CD4-positive, alpha-beta T cell treated with Interleukin-12 subunit alpha and Interleukin-12 subunit beta, for 1 hour (primary cell): Measurements from ENCODE around the gene IL23A.
"Not testable (repeated sequence)": the region's sequence is repeated elsewhere in the genome, so short reads cannot be mapped to it uniquely, and the experiment has no call there.

Experiments
- DNase-seq: peaks from one replicate; pipeline ENCODE4 v3.0.0-alpha.2; 2020

The IL23A gene

GRCh38 chr12:56326533-56326932 lies 12.2 kb upstream of the IL23A start:
- no peak for DNase-seq

GRCh38 chr12:56330936-56331490 lies 7.7 kb upstream of the IL23A start:
- no peak for DNase-seq

GRCh38 chr12:56332512-56333196 lies 6.0 kb upstream of the IL23A start:
- DNase-seq = no peak

- no peak for DNase-seq
Measured at GRCh38 chr12:56333197-56333678, 5.4 kb upstream of the IL23A start.

- peak; percentile 97 for DNase-seq
Measured at GRCh38 chr12:56333679-56334489, 4.8 kb upstream of the IL23A start, which contains the start of gene PAN2. TSS of gene PAN2 (minus strand) at chr12:56334000. CDS start at chr12:56333094, 906 bp downstream.

GRCh38 chr12:56334490-56334793 lies 4.2 kb upstream of the IL23A start:
- DNase-seq = no peak

- not testable (repeated sequence) for DNase-seq
Measured at GRCh38 chr12:56335527-56335926, 3.2 kb upstream of the IL23A start.

- no peak for DNase-seq
Measured at GRCh38 chr12:56336361-56337167, 2.1 kb upstream of the IL23A start.

- DNase-seq = no peak
Measured at GRCh38 chr12:56337753-56338251, 882 bp upstream of the IL23A start.

GRCh38 chr12:56339158-56339422 lies 406 bp downstream of the IL23A start:
- no peak for DNase-seq

GRCh38 chr12:56341616-56342015 lies 2.9 kb downstream of the IL23A start:
- DNase-seq = no peak

GRCh38 chr12:56342290-56342689 lies 3.6 kb downstream of the IL23A start:
- DNase-seq = not testable (repeated sequence)

GRCh38 chr12:56346675-56347074 lies 8.0 kb downstream of the IL23A start:
- no peak for DNase-seq

- not testable (repeated sequence) for DNase-seq
Measured at GRCh38 chr12:56347255-56347654, 8.6 kb downstream of the IL23A start.

- no peak for DNase-seq
Measured at GRCh38 chr12:56348776-56349175, 10.1 kb downstream of the IL23A start.

GRCh38 chr12:56350662-56351061 lies 12.0 kb downstream of the IL23A start:
- no peak for DNase-seq

GRCh38 chr12:56351325-56351724 lies 12.6 kb downstream of the IL23A start:
- no peak for DNase-seq

- DNase-seq = no peak
Measured at GRCh38 chr12:56358836-56359532, 20.3 kb downstream of the IL23A start.

- DNase-seq = peak; percentile 100
Measured at GRCh38 chr12:56359851-56360767, 21.4 kb downstream of the IL23A start, which contains the start of gene STAT2. TSS of gene STAT2 (minus strand) at chr12:56360107. CDS start at chr12:56356571, 3,536 bp downstream.

GRCh38 chr12:56361487-56362129 lies 22.9 kb downstream of the IL23A start:
- DNase-seq = no peak
